ENCODE measurements around the gene IFRD2.

IFRD2 gene

GRCh38 chr3:50324351-50325112, 32.3 kb upstream of the IFRD2 start:
- TF ChIP-seq, protein P1, sequence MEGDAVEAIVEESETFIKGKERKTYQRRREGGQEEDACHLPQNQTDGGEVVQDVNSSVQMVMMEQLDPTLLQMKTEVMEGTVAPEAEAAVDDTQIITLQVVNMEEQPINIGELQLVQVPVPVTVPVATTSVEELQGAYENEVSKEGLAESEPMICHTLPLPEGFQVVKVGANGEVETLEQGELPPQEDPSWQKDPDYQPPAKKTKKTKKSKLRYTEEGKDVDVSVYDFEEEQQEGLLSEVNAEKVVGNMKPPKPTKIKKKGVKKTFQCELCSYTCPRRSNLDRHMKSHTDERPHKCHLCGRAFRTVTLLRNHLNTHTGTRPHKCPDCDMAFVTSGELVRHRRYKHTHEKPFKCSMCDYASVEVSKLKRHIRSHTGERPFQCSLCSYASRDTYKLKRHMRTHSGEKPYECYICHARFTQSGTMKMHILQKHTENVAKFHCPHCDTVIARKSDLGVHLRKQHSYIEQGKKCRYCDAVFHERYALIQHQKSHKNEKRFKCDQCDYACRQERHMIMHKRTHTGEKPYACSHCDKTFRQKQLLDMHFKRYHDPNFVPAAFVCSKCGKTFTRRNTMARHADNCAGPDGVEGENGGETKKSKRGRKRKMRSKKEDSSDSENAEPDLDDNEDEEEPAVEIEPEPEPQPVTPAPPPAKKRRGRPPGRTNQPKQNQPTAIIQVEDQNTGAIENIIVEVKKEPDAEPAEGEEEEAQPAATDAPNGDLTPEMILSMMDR (IDR thresholded peaks at IDR 0.05; ENCODE audit: borderline replicate concordance, control extremely low read depth, extremely low read depth, insufficient read depth, missing control alignments), result peak; percentile 73
- DNase-seq (ENCODE audit: low spot score), result peak; percentile 72
- in situ Hi-C loops (cut with MboI; ENCODE audit: low sequenced_read_pairs, unreplicated experiment), result no loop called here

GRCh38 chr3:50323614-50324199, 31.5 kb upstream of the IFRD2 start:
- DNase-seq (ENCODE audit: low spot score), result no peak
- in situ Hi-C loops (cut with MboI; ENCODE audit: low sequenced_read_pairs, unreplicated experiment), result no loop called here
- TF ChIP-seq, protein P1 (IDR thresholded peaks at IDR 0.05; ENCODE audit: borderline replicate concordance, control extremely low read depth, extremely low read depth, insufficient read depth, missing control alignments), result no peak

DNA sequence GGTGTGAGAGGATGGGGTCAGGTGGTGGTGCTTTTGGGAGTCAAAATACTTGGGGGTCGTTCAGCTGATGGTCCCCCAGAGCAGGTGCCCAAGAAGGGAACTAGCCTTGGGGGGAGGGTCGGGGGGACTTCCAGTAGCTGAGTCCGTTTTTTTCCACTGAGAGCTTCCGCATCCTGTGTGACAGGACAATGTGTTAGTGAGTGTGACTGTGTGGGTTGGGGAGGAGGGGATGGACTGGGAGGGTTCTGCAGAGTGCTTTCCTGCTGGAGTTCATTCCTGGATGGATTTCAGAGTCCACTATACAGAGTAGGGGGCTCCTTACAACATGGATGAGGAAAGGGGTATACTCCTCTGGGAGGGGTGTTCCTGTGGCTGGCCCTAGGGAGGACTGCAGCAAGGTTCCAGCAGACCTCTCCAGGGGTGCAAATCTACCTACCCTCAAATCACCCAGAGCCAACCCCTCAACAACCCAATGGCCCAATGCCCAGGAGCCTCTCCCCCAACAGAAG, 30.9 kb upstream of the IFRD2 start:
- no peak for DNase-seq (ENCODE audit: low spot score)
- in situ Hi-C loops (cut with MboI; ENCODE audit: low sequenced_read_pairs, unreplicated experiment), result no loop called here
- TF ChIP-seq, protein P1 (IDR thresholded peaks at IDR 0.05; ENCODE audit: borderline replicate concordance, control extremely low read depth, extremely low read depth, insufficient read depth, missing control alignments), result no peak

DNA sequence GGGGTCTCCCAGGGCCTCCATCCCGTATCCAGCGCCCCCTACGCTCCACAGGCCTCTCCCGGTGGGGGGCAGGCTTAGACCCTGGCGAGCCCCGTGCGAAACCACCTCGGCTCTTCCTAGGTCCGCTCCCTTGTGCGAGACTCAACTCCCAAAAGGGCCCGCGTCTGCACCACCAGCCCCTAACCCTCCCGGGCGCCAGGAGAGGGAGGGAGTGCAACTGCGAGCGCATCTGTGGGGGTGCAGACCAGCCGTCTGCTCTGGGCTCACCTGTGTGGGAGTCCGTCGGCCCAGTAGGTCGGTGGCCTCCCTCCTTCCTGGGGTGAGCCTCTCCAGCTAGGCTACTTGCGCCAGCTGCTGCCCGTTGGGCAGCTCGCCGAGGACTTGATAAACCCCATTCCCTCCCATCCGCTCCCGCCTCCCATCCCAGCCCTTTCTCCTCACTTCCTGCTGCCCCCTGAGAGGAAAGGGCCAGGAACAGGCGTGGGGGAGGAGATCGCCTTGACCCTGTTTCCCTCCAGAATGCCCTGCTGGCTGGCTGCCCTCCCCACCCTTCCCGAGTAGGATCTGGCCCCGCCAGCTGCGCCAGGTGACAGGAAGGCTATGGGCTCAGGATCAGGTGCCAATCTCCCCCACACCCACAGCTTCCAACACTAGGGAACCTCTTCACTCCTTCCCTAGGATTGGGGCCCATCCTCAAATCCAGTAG, 30.3 kb upstream of the IFRD2 start, which contains the start of gene HYAL2:
TSS of gene HYAL2 (minus strand) at position 360 of the 706 bp plus-strand sequence. CDS start 2,256 bp downstream, outside the sequence.
- DNase-seq (ENCODE audit: low spot score), result no peak
- TF ChIP-seq, protein P1 (IDR thresholded peaks at IDR 0.05; ENCODE audit: borderline replicate concordance, control extremely low read depth, extremely low read depth, insufficient read depth, missing control alignments), result no peak
- in situ Hi-C loops (cut with MboI; ENCODE audit: low sequenced_read_pairs, unreplicated experiment), result no loop called here

DNA sequence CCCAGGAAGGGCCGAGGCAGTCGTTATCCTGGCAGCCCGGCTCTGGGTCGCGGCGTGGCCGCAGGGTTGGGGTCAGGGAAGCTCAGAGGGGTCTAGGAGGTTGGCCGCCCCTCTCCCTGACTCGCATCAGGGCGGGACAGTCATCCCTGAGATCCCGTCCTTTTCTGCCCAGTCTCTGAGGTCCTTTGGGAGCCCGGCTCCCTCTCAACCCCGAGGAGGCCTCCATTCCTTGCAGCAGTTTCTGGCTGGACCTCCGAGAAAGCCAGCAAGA, 29.8 kb upstream of the IFRD2 start:
- no peak for DNase-seq (ENCODE audit: low spot score)
- TF ChIP-seq, protein P1 (IDR thresholded peaks at IDR 0.05; ENCODE audit: borderline replicate concordance, control extremely low read depth, extremely low read depth, insufficient read depth, missing control alignments), result no peak
- in situ Hi-C loops (cut with MboI; ENCODE audit: low sequenced_read_pairs, unreplicated experiment), result no loop called here

DNA sequence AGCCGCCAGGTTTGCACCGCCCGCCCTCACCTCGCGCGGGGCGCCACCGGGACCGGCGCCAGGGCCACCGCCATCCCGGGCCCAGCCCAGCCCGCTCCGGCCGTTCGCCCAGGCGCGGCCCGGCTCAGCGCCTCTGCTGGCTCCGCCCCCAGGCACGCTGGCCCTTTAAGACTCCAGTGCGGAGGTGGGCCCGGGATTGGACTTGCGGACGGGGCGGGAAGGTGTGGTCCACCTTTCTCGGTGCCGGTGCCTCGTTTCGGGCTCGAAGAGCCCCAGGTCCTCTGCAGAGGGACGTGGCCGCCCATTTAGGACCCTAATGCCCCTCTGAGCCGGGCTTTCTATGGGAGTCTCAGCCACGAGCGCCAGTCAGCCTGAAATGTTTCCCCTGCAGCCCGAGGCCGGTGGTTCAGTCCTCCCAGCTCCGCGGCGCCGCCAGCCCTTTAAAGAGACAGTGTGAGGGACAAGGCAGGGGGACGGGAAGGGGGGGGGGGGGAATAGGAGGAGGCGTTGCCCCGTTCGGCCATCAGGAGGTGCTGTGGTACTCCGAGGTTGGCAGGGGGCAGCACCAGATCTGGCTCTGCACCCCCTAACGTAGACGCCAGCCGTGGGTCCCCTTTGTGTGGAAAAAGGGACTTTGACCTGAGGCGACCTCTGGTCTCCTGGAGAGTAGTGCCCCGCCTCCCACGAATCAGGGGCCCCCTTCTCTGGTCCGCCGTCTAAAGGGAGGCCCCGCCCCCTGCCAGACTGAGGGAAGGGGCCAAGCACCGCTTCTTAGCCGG, 29.3 kb upstream of the IFRD2 start:
- peak; percentile 93 for DNase-seq (ENCODE audit: low spot score)
- in situ Hi-C loops (cut with MboI; ENCODE audit: low sequenced_read_pairs, unreplicated experiment), result no loop called here

More for the DNA sequence above, 29.3 kb upstream of the IFRD2 start:
- TF ChIP-seq, protein P1 (IDR thresholded peaks at IDR 0.05; ENCODE audit: borderline replicate concordance, control extremely low read depth, extremely low read depth, insufficient read depth, missing control alignments), result peak; percentile 41

Data from GM13976 (cell line).